ENCODE results near the gene CLEC2B. TPM values are rescaled to one million over a fixed set of nuclear protein-coding genes. Genes with fewer than 3 reads are reported as not detected.

The CLEC2B gene
- total RNA-seq, 1 experiment from 2014 or later: not detected

- Histone ChIP-seq H3K9me3 (ENCODE audit: control insufficient read depth, low read depth, low read length) (no peaks in the 10 kb centered on the region), H3K9ac (ENCODE audit: extremely low read depth, insufficient read length, low read length) (no peak overlapping the region), H2AFZ (ENCODE audit: low read length) (no peak overlapping the region), H4K5ac (ENCODE audit: insufficient read length, low read depth, low read length) (no peak overlapping the region), H3K23ac (ENCODE audit: insufficient read length, low read depth, low read length) (no peak overlapping the region), H3K4me2 (ENCODE audit: insufficient read depth, insufficient read length, low read length) (no peak overlapping the region), H3K56ac (ENCODE audit: insufficient read length, low read depth, low read length) (no peak overlapping the region), H3K18ac (ENCODE audit: insufficient read length, low read depth, low read length) (no peak overlapping the region), H3K14ac (ENCODE audit: insufficient read depth, low read length) (no peak overlapping the region), H2BK20ac (ENCODE audit: low read depth, low read length, poor library complexity, severe bottlenecking) (no peak overlapping the region), H3K4me1 (ENCODE audit: insufficient read depth, low read length) (no peaks in the 10 kb centered on the region; the same call in 1 of the 2 replicates), H4K20me1 (ENCODE audit: control insufficient read depth, insufficient read depth, insufficient read length) (peaks cover 2% of the 10 kb centered on the region), H2BK12ac (ENCODE audit: insufficient read length, low read depth, low read length) (no peak overlapping the region), H2BK120ac (ENCODE audit: low read depth, low read length, poor library complexity, severe bottlenecking) (no peak overlapping the region), H3K27me3 (ENCODE audit: insufficient read depth, low read length) (no peaks in the 10 kb centered on the region), H4K8ac (replicated peaks; ENCODE audit: insufficient read length, low read depth, low read length) (no peak overlapping the region), H3K23me2 (ENCODE audit: insufficient read length, low read depth, low read length, poor library complexity, severe bottlenecking) (no peaks in the 10 kb centered on the region), H3K79me2 (ENCODE audit: insufficient read depth, low read length) (no peaks in the 10 kb centered on the region), H3K27ac (ENCODE audit: insufficient read length, low read depth, low read length) (no peak overlapping the region), H4K91ac (ENCODE audit: insufficient read length, low read depth, low read length) (no peak overlapping the region), H2AK5ac (ENCODE audit: insufficient read length, low read length) (no peak overlapping the region), H2BK15ac (ENCODE audit: low read depth, low read length) (no peak overlapping the region), H2BK5ac (ENCODE audit: insufficient read length, low read length) (no peak overlapping the region), H3K79me1 (ENCODE audit: insufficient read depth, low read depth, low read length, poor library complexity, severe bottlenecking) (no peaks in the 10 kb centered on the region), H3T11ph (ENCODE audit: low read length) (no peak overlapping the region), H3K4ac (ENCODE audit: low read depth, low read length) (no peak overlapping the region)
- H3K4me3 Mint-ChIP-seq: no peak overlapping the region
- no peak overlapping the region for H3K27ac Mint-ChIP-seq
- H3K9me3 Mint-ChIP-seq: no peaks in the 10 kb centered on the region
- WGBS (ENCODE audit: extremely low coverage, insufficient read length, low lambda C conversion rate): no CpG with 5 or more reads among the region's 11 CpGs
- H3K36me3 Mint-ChIP-seq (ENCODE audit: insufficient read depth in 1 of 3, low read depth in 3 of 3): no peaks in the 10 kb centered on the region
- no peak for TF ChIP-seq CTCF (conservative IDR thresholded peaks at IDR 0.05)
- peaks cover 24 to 27% of the 10 kb centered on the region in 2 experiments for H3K4me1 Mint-ChIP-seq
- H3K27me3 Mint-ChIP-seq (ENCODE audit: low read depth): no peaks in the 10 kb centered on the region
- DNase-seq: no peak
Observed at GRCh38 chr12:9868311-9868801, 798 bp downstream of the CLEC2B start.

Measured in H9 (cell line).